Neuronal stem cell (in vitro differentiated cells): ENCODE measurements around the gene OR1J4.
A peak's percentile ranks its signal among the peaks of the same experiment; 100 is the strongest.

Source experiments
- DNase-seq: peaks from one replicate; pipeline ENCODE4 v3.0.0-alpha.2; 2013; ENCODE audit warnings: low spot score
- H2AFZ ChIP-seq: one replicate; pipeline ENCODE4 v1.6.1; 2013; ENCODE audit warnings: mild to moderate bottlenecking, low read length, inconsistent platforms
- H2AK5ac ChIP-seq: 2 replicates; pipeline ENCODE4 v1.6.1; 2013; ENCODE audit warnings: low read depth, mild to moderate bottlenecking, inconsistent platforms, low read length, moderate library complexity, mixed read lengths
- H2BK120ac ChIP-seq: 2 replicates; pipeline ENCODE4 v1.6.1; 2013; ENCODE audit warnings: low read depth, mild to moderate bottlenecking, inconsistent platforms, low read length, moderate library complexity, mixed read lengths
- H2BK12ac ChIP-seq: one replicate; pipeline ENCODE4 v1.6.1; 2013; ENCODE audit warnings: low read length, inconsistent platforms
- H2BK15ac ChIP-seq: 2 replicates; pipeline ENCODE4 v1.6.1; 2013; ENCODE audit warnings: mild to moderate bottlenecking, low read length, inconsistent platforms, mixed read lengths
- H2BK5ac ChIP-seq: one replicate; pipeline ENCODE4 v1.6.1; 2013; ENCODE audit warnings: inconsistent platforms, mild to moderate bottlenecking, low read length, moderate library complexity
- H3K14ac ChIP-seq: one replicate; pipeline ENCODE4 v1.6.1; 2013; ENCODE audit warnings: low read length, inconsistent platforms
- H3K18ac ChIP-seq: 2 replicates; pipeline ENCODE4 v1.6.1; 2013; ENCODE audit warnings: low read length, inconsistent platforms
- H3K23ac ChIP-seq: 2 replicates; pipeline ENCODE4 v1.6.1; 2013; ENCODE audit warnings: low read depth, mild to moderate bottlenecking, mixed read lengths, low read length, inconsistent platforms; ENCODE audit not compliant: poor library complexity
- H3K27ac ChIP-seq: replicated peaks from 3 replicates; pipeline ENCODE4 v1.5.1; 2013; ENCODE audit warnings: low read length, inconsistent platforms
- H3K27me3 ChIP-seq, 3 experiments: 2 replicates each; pipeline ENCODE4 v1.6.1; 2013; ENCODE audit warnings: low read length in 3 of 3, mild to moderate bottlenecking in 2 of 3, inconsistent platforms in 1 of 3, low read depth in 1 of 3, mixed read lengths in 1 of 3, moderate library complexity in 1 of 3; ENCODE audit not compliant: control insufficient read depth in 3 of 3, insufficient read depth in 3 of 3
- H3K36me3 ChIP-seq, 2 donors: replicated peaks in 1 of 2; 2 replicates each; pipeline ENCODE4 v1.6.1; 2013; ENCODE audit warnings: low read length in 2 of 2; ENCODE audit not compliant: control insufficient read depth in 2 of 2, insufficient read depth in 2 of 2
- H3K4ac ChIP-seq: 2 replicates; pipeline ENCODE4 v1.6.1; 2013; ENCODE audit warnings: inconsistent platforms, mild to moderate bottlenecking, low read length, moderate library complexity
- H3K4me1 ChIP-seq, 2 donors: 1 replicate in 1 of 2; 2 replicates in 1 of 2; pipeline ENCODE4 v1.6.1; 2013; ENCODE audit warnings: low read length in 2 of 2, low read depth in 1 of 2; ENCODE audit not compliant: control insufficient read depth in 2 of 2, insufficient read depth in 1 of 2
- H3K4me2 ChIP-seq: one replicate; pipeline ENCODE4 v1.6.1; 2013; ENCODE audit warnings: mild to moderate bottlenecking, low read length, inconsistent platforms; ENCODE audit not compliant: insufficient read depth, poor library complexity, severe bottlenecking
- H3K4me3 ChIP-seq, 2 donors: 2 replicates each; pipeline ENCODE4 v1.5.1; 2013; ENCODE audit warnings: low read length in 2 of 2, mild to moderate bottlenecking in 2 of 2, inconsistent platforms in 1 of 2, moderate library complexity in 1 of 2
- H3K79me1 ChIP-seq: one replicate; pipeline ENCODE4 v1.6.1; 2013; ENCODE audit warnings: low read depth, mild to moderate bottlenecking, inconsistent platforms, low read length, moderate library complexity
- H3K9ac ChIP-seq: one replicate; pipeline ENCODE4 v1.6.1; 2013; ENCODE audit warnings: mild to moderate bottlenecking, low read depth, low read length, inconsistent platforms; ENCODE audit not compliant: poor library complexity
- H3K9me3 ChIP-seq, 2 donors: replicated peaks in 1 of 2; 2 replicates each; pipeline versions ENCODE3 to v1.6.1; 2013; ENCODE audit warnings: low read length in 2 of 2, mild to moderate bottlenecking in 2 of 2, inconsistent platforms in 1 of 2, low read depth in 1 of 2, mixed read lengths in 1 of 2, moderate library complexity in 1 of 2; ENCODE audit not compliant: control insufficient read depth in 2 of 2, insufficient read depth in 1 of 2
- H4K8ac ChIP-seq: one replicate; pipeline ENCODE4 v1.6.1; 2013; ENCODE audit warnings: low read depth, mild to moderate bottlenecking, inconsistent platforms, low read length, moderate library complexity
- H4K91ac ChIP-seq: one replicate; pipeline ENCODE4 v1.6.1; 2013; ENCODE audit warnings: low read length, low read depth, mild to moderate bottlenecking, inconsistent platforms; ENCODE audit not compliant: poor library complexity
- WGBS, 2 donors: extraction: QIAGEN DNeasy Blood & Tissue Kit; methylation state at CpG; one replicate each; pipeline ENCODE4 v1.1.7; 2013; ENCODE audit warnings: missing lambda C conversion rate in 2 of 2, mixed read lengths in 1 of 2; ENCODE audit not compliant: insufficient read length in 2 of 2, insufficient replicate concordance in 1 of 2; ENCODE audit errors: extremely low coverage in 2 of 2; 5-methylcytosine and 5-hydroxymethylcytosine counted together

Gene OR1J4

GRCh38 chr9:122538757-122539156, 19.8 kb downstream of the OR1J4 start:
- Histone ChIP-seq H4K91ac (no peak overlapping the region), H3K4me2 (no peak overlapping the region), H3K4me1 (no peaks in the 10 kb centered on the region), H2AFZ (no peak overlapping the region), H2BK12ac (no peak overlapping the region), H2BK5ac (no peak overlapping the region), H3K9me3 (peaks cover 0 to 2% of the 10 kb centered on the region in 2 donors), H3K14ac (no peak overlapping the region), H3K9ac (no peak overlapping the region), H4K8ac (no peak overlapping the region), H2BK15ac (no peak overlapping the region), H2BK120ac (no peak overlapping the region), H2AK5ac (no peak overlapping the region), H3K23ac (no peak overlapping the region), H3K27me3 (no peaks in the 10 kb centered on the region), H3K4me3 (no peak overlapping the region), H3K27ac (no peak overlapping the region), H3K79me1 (no peaks in the 10 kb centered on the region), H3K4ac (no peak overlapping the region), H3K36me3 (no peaks in the 10 kb centered on the region), H3K18ac (no peak overlapping the region)
- no peak for DNase-seq
- no CpG with 5 or more reads among the region's 2 CpGs for WGBS, 2 donors

- no CpG with 5 or more reads among the region's 8 CpGs for WGBS, 2 donors
- H3K79me1 ChIP-seq = no peaks in the 10 kb centered on the region
- H3K18ac ChIP-seq = no peak overlapping the region
- H3K23ac ChIP-seq = no peak overlapping the region
- H2BK5ac ChIP-seq = no peak overlapping the region
- no peak overlapping the region for H2BK120ac ChIP-seq
- no peaks in the 10 kb centered on the region for H3K4me1 ChIP-seq
- H2BK15ac ChIP-seq = no peak overlapping the region
- H3K9me3 ChIP-seq = peaks cover 0 to 6% of the 10 kb centered on the region in 2 donors
- H3K36me3 ChIP-seq = no peaks in the 10 kb centered on the region
- H3K4ac ChIP-seq = no peak overlapping the region
- H3K9ac ChIP-seq = no peak overlapping the region
- DNase-seq = no peak
- H4K91ac ChIP-seq = no peak overlapping the region
- no peak overlapping the region for H4K8ac ChIP-seq
- no peak overlapping the region for H2BK12ac ChIP-seq
- H3K4me2 ChIP-seq = no peak overlapping the region
- peaks cover 0 to under 1% (median 0%) of the 10 kb centered on the region in 3 experiments for H3K27me3 ChIP-seq
- H3K14ac ChIP-seq = no peak overlapping the region
- no peak overlapping the region for H2AFZ ChIP-seq
- H2AK5ac ChIP-seq = no peak overlapping the region
- no peak overlapping the region for H3K4me3 ChIP-seq
- no peak overlapping the region for H3K27ac ChIP-seq
Measured at GRCh38 chr9:122546196-122546595, 27.3 kb downstream of the OR1J4 start.

- Histone ChIP-seq H3K4me3 (no peak overlapping the region), H3K23ac (no peak overlapping the region), H3K9ac (no peak overlapping the region), H3K4ac (no peak overlapping the region), H3K4me2 (no peak overlapping the region), H3K14ac (no peak overlapping the region), H3K27me3 (peaks cover 0 to 26% (median 0%) of the 10 kb centered on the region in 3 experiments), H3K18ac (no peak overlapping the region), H2BK15ac (no peak overlapping the region), H4K8ac (no peak overlapping the region), H2BK5ac (no peak overlapping the region), H3K4me1 (no peaks in the 10 kb centered on the region), H2BK12ac (no peak overlapping the region), H4K91ac (no peak overlapping the region), H2AK5ac (no peak overlapping the region), H3K36me3 (no peaks in the 10 kb centered on the region), H2BK120ac (no peak overlapping the region), H3K9me3 (peaks cover 0 to 16% of the 10 kb centered on the region in 2 donors), H3K27ac (no peak overlapping the region), H2AFZ (no peak overlapping the region), H3K79me1 (no peaks in the 10 kb centered on the region)
- no peak for DNase-seq
- WGBS, 2 donors = no CpG with 5 or more reads among the region's 5 CpGs
Measured at GRCh38 chr9:122551371-122551770, 32.4 kb downstream of the OR1J4 start.

- WGBS, 2 donors = no CpG with 5 or more reads among the region's 2 CpGs
- Histone ChIP-seq H2BK15ac (no peak within 1 kb of the TSS), H4K8ac (no peak within 1 kb of the TSS)
Measured at GRCh38 chr9:122552812-122553211, 33.9 kb downstream of the OR1J4 start, which contains the start of gene OR1N2. Gene OR1N2, plus strand, starts transcription at chr9:122553112. Its CDS starts 100 bp downstream, at chr9:122553212.

More at GRCh38 chr9:122552812-122553211, 33.9 kb downstream of the OR1J4 start, which contains the start of gene OR1N2:
- H3K27ac ChIP-seq = no peak within 1 kb of the TSS
- H3K4me2 ChIP-seq = no peak within 1 kb of the TSS
- peak within 1 kb of the TSS; percentile 38 for H3K9ac ChIP-seq
- H3K14ac ChIP-seq = no peak within 1 kb of the TSS
- no peaks in the 10 kb centered on the region for H3K4me1 ChIP-seq
- no peak within 1 kb of the TSS for H3K23ac ChIP-seq
- H3K18ac ChIP-seq = no peak within 1 kb of the TSS
- H2AK5ac ChIP-seq = no peak within 1 kb of the TSS
- H3K4ac ChIP-seq = no peak within 1 kb of the TSS
- H3K79me1 ChIP-seq = no peaks in the 10 kb centered on the region
- peaks cover 0 to 26% (median 0%) of the 10 kb centered on the region in 3 experiments for H3K27me3 ChIP-seq
- no peak within 1 kb of the TSS for H2AFZ ChIP-seq
- no peak within 1 kb of the TSS for H4K91ac ChIP-seq
- DNase-seq = no peak
- peaks cover 0 to 16% of the 10 kb centered on the region in 2 donors for H3K9me3 ChIP-seq
- H2BK12ac ChIP-seq = no peak within 1 kb of the TSS
- H3K4me3 ChIP-seq = peak within 1 kb of the TSS in 1 of 2 donors; percentile 35
- no peaks in the 10 kb centered on the region for H3K36me3 ChIP-seq
- H2BK5ac ChIP-seq = no peak within 1 kb of the TSS
- no peak within 1 kb of the TSS for H2BK120ac ChIP-seq
